Activated CD4-positive, CD25-positive, alpha-beta regulatory T cell treated with anti-CD3 and anti-CD28 coated beads, Interleukin-2, amount 50 U/mL, for 72 hours (primary cell): ENCODE measurements around the gene CRISPLD2.
"Not testable (repeated sequence)": the region's sequence is repeated elsewhere in the genome, so short reads cannot be mapped to it uniquely, and the experiment has no call there.

Source experiments
- DNase-seq: peaks from one replicate; pipeline ENCODE4 v3.0.0; 2021

The CRISPLD2 gene

GRCh38 chr16:84863481-84863814 lies 43.7 kb downstream of the CRISPLD2 start:
- no peak for DNase-seq

GRCh38 chr16:84864326-84864955 lies 44.7 kb downstream of the CRISPLD2 start:
- no peak for DNase-seq

- DNase-seq, result no peak
Observed at GRCh38 chr16:84867696-84868095, 47.9 kb downstream of the CRISPLD2 start.

DNA sequence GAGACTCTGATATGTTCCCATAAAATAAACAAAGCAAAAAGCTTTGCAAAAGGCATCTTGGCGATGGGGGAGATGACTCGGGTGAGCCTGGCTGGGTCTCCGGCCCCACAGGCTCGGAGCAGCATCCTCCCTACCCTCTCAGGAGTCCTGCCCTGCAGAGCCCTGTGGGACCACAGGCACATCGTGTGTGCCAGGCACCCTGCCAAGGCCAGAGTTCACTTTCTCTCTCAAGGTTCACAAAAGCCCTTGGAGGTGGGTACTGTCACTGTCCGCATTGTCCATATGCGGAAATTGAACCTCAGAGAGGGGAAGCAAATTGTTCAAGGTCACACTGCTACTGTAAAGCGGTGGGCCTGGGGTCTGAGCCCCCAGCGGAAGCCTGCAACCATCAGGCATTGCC lies 48.5 kb downstream of the CRISPLD2 start:
- DNase-seq, result no peak

DNA sequence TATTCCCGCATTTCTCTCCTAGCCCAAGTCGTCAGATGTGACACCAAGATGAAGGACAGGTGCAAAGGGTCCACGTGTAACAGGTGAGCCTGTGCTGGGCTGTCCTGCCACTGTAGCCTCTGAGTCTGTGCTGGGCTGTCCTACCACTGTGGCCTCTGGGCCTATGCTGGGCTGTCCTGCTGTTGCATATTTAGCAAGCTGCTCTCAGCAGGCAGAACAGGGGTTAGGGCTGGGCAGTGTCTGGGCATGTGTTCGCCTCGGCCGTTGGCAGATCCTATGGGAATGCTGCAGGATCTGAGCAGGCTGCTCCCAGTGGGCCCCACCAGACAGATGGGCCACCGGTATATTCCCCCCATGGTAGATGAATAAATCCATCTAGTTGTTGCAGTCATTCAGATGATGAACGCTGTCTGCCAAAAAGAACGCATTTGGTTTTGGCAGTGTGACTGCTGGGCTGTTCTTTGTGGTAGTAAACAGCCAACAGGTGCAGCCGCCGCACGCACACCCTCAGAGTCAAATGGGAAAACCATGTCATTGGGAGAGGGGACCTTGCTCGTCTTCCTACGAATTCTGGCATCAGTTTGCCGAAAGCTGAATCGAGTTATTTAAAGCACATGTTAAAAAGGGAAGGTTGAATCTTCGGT lies 49.2 kb downstream of the CRISPLD2 start:
- DNase-seq, result no peak

GRCh38 chr16:84869473-84869845 lies 49.7 kb downstream of the CRISPLD2 start:
- no peak for DNase-seq

- not testable (repeated sequence) for DNase-seq
Observed at GRCh38 chr16:84872971-84873370, 53.2 kb downstream of the CRISPLD2 start.

- DNase-seq, result no peak
Observed at GRCh38 chr16:84874004-84874435, 54.2 kb downstream of the CRISPLD2 start.

DNA sequence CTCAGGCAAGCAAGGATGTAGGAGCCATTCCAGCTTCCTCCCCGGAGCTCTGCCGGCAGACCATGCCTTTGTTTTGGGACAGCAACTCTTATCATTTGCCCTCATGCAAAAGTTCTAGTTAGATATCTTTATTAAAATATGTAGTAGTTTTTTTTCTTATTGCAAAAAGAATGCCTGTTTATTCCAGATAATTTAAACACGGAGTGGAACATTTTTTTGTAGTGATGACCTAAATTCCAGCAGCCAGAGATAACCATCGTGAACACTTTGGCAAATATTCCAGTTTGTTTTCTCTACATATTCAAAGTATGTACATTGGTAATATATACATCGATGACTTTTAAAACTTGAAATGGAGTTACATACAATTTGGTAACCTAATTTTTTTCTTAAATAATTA lies 54.8 kb downstream of the CRISPLD2 start:
- no peak for DNase-seq

GRCh38 chr16:84874983-84875382 lies 55.2 kb downstream of the CRISPLD2 start:
- DNase-seq, result no peak

DNA sequence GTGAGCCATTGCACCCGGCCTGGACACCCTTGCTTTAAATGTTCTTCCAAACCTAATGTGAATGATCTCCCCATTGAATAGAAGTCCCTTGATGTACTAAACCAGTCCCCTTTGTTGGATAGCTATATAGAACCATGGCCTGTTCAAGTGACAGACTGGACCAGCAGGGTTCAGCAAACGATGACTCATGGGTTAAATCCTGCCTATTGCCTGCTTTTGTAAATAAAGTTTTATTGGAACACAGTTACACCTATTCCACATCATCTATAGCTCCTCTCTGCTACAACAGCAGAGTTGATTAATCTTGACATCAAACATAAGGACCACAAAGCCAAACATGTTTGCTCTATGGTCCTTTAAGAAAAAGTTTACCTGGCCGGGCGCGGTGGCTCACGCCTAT lies 56.1 kb downstream of the CRISPLD2 start:
- DNase-seq, result no peak

- no peak for DNase-seq
Observed at GRCh38 chr16:84876873-84877606, 57.3 kb downstream of the CRISPLD2 start.

DNA sequence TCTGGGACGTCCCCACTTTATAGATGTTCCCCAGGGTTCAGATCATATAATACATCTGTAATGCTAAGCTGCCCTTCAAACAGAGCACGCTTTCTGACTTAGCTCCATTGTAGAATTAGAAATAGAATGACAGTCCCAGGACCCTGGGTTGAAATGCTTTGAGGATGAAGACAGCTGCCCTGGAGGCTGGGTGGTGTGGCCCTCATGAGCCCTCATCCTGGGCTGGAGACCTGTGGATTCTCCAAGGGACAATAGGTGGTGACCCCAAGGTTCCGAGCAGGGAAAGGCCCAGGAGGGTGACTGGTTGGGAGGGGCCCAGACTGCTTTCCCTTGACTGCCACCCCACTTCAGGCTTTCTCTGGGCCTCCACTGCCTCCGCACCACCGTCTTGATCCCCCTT lies 59.0 kb downstream of the CRISPLD2 start:
- no peak for DNase-seq

GRCh38 chr16:84879569-84880487 lies 60.0 kb downstream of the CRISPLD2 start:
- DNase-seq, result no peak

DNA sequence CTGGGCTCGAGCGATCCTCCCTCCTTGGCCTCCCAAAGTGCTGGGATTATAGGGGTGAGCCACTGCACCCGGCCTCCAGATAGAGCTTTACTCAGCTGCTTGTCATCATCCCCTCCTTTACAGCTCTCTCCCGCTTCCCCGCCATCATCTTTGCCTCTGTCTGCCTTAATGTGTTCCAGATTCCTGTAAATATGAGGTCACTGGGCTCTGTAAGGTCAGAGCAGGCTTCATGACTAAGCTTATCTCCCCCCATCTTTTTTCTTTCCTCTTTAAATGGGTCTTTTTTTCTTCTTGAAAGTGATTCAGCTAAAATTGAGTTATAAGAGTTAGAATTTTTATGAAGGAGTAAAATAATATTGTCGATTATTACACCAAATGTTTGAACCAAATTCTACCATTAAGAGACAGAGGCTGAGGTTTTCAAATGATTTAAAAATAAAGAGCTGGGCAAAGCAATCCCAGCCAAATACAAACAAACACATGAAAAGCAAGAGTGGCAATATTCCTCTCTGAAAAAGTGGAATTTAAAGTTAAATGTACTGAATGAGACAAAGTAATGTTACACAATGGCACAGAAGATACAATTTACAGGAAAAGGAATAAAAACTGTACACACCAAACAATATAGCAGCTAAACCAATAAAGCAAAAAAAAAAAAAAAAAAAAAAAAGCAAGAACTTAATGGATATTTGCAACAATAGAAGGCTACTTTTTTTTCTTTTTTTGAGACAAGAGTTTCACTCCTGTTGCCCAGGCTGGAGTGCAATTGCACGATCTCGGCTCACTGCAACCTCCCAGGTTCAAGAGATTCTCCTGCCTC lies 62.1 kb downstream of the CRISPLD2 start:
- no peak for DNase-seq

GRCh38 chr16:84883301-84883700 lies 63.5 kb downstream of the CRISPLD2 start:
- no peak for DNase-seq

DNA sequence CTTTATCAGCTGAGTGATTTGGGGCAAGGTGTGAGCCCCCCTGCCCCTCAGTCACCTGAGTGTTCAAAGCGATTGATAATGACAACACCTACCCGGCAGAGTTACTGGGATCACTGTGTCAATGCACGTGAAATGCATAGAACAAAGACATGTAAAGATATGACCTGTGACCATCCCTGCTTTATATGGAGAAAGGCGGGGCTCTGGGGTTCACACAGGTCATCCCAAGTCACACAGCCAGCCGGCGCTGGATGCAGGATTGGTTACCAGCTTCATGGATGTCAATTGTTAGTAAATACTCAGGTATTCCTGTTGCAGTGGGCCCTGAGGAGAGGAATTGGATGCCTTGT lies 64.4 kb downstream of the CRISPLD2 start:
- no peak for DNase-seq

DNA sequence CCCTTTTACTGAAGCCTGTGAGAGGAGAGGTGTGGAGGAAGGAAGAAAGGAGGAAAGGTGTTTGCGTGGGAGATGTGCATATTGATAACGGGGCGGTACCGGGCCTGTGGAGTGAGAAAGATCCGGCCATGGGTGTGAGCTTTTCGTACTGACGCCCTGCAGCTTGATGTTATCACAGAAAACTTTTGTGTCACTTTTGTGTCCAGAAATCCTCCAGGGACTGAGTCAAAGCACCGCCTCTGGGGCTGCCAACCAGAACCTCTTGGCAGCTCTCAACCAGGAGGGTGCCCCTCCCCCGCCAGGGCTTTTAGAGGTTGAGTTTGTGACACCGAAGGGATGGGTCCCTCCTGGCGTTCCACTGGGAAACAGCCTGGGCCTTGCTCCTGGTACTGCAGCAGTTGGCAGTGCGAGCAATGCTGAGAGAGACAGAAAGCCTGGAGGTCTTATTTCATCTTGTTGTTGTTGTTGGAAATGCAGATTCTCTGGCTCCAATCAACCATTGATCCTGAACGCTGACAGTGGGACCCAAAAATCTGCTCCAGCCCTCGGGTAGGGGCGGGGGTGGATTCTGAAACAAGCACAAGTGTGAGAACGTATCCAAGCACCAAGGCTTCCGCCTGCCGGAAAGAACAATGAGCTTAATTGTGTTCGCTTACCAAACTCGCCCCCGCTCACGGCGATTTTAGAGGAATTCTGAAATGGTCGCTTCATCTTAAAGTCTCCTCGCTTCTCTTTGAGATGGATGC lies 65.0 kb downstream of the CRISPLD2 start:
- DNase-seq, result no peak

- no peak for DNase-seq
Observed at GRCh38 chr16:84885342-84885910, 65.6 kb downstream of the CRISPLD2 start.

DNA sequence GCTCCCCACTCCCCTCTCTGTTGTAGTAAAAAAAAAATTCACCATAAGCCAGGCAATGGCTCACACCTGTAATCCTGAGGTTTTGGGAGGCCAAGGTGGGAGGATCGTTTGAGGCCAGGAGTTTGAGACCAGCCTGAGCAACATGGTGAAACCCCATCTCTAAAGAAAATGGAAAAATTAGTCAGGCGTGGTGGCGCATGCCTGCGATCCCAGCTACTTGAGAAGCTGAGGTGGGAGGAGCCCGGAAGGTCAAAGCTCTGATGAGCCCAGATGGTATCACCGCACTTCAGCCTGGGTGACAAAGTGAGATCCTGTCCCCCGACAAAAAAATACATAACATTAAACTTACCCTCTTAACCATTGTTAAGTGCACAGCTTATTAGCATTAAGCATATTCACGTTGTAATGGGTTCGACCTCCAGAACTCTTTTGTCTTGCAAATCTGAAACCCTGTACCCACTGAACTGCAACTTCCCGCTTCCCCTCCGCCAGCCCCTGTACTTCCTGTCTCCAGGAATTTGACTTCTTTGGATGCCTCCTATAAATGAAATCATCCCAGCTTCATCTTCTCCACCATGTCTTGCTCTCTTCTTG lies 66.8 kb downstream of the CRISPLD2 start:
- no peak for DNase-seq

DNA sequence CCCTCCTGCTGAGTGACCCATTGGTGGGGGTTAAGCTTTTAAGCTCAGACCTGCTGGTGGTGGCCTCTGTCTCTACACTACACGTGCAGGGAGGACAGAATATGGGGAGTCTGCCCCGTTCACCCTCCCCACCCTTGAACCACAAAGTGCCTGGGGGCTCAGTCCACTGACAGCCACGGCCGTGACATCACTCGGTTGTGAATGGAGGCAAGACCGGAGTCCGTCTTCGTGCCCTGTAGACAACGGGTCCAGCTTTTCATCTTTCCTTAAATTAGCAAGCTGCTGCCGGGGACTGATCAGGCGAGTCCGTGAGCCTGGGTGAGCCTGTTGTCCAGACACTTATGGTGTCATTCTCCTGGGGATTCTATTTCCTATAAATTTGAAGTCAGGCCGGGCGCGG lies 67.4 kb downstream of the CRISPLD2 start:
- DNase-seq, result no peak
